ENCODE results near the gene IGFN1.

DNA sequence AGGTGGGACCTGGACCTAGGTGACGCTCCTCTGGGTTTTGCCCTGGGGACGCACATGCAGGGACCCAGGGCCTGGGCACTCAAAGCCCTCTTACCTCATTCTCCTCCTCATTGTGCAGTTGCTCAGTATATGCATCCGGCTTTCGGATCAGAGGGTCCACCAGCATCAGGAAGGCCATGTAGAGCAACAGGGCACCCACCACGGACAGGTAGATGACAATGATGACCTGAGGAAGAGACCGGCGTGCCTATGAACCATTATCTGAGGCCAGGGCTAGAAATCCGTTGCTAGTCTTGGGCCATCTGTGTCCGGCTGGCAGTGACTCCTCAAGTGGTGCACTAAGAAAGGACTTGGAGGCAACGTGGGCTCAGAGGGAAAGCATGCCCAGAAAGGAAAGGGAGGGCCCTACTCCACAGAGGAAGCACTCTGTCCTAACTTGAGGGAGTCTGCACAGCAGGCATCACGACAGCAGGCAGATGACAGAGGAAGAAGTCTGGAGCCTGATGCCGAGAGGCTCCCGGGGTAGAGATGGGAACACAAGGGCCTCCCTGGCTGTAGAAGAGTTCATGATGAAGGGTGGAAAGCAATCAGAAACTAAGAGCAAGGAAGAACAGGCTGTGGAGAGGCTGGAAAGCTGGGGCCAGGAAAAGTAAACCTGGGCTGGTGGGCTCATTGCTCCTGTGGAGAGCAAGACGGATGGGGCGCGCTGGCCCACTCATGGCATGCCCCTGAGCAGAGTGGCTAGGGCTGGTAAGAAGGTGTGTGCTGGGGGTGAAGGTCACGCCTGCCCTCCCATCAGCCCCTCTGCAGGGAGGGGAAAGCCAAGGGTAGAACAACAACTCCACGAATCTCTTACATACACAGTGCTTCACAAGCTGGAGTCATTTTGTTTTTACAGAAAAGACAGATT lies 46.6 kb upstream of the IGFN1 start:
- TF ChIP-seq POLR2A (IDR thresholded peaks at IDR 0.05; ENCODE audit: low read length) (no peak), GATA1 (IDR thresholded peaks at IDR 0.05; ENCODE audit: low read depth, low read length) (no peak)

Measured in erythroblast (primary cell).